HUDEP-2 (cell line): Measurements from ENCODE around the gene SPRR2G.
"Not testable (repeated sequence)": the region's sequence is repeated elsewhere in the genome, so short reads cannot be mapped to it uniquely, and the experiment has no call there.

Experiments
- DNase-seq, 76 experiments: peaks; one replicate each; lab custom pipeline; 2025; ENCODE audit not compliant: unreplicated experiment in 76 of 76; lab: John Stamatoyannopoulos, UW

SPRR2G gene

GRCh38 chr1:153150846-153151245, at the start of gene SPRR2G:
TSS of gene SPRR2G (minus strand) at chr1:153150890. CDS start at chr1:153150110, 780 bp downstream.
- DNase-seq = no peak

DNA sequence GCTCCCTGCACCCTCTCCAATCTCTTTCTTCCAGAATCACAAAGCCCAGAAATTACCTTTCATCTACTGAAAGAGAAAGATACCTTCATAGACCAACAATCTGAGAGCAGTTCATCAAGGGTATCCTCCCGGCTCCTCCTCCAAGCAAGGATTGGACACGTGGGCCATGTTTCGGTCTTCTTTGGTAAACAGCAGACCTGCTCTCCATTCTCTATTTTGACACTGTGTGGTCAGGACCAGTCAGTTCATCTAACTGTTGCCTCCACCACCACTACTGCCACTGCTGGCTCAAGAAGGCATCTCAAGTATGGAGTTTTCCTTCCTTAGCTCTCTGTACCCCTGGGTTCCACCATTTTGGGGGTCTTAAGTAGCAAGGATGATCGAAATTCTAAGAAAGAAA, 44.5 kb upstream of the SPRR2G start:
- no peak for DNase-seq

DNA sequence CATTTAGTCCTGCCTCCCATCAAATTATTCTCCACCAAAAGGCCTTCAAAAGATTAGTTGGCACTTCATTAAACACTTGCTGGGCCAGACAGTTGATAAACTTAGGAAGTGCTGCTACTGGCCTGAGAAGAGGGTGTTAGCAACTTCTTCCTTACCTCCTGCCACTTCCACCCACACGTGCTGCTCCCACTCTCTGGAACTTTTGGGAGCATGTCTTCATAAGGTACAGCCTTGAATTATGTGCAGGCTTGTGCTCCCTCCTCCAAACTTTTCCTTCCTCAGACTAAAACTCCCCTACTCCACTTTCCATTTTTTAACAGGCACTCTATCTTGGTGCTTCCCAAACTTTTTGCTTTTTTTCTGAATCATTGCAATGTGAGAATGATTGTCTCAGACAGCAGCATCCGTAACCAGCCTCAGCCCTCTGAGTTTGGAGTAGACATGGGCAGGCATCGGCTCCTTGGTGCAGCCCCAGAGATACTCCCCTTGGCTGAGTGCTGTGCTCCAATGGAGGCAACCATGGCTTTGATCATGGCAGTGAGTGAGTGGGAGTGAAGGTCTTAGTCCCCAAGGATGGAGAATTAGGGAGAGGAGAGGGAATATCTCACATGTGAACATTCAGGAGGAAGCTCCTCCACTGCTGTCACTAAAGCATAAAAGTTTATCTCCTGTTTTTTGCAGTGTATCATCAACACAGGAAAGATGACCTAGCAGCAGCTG, 43.8 kb upstream of the SPRR2G start:
- DNase-seq = no peak

- DNase-seq = peak in 27 of 76 experiments; percentile 2 to 36 (median 10)
These were observed 42.0 kb upstream of the SPRR2G start for GRCh38 chr1:153192697-153193096.

DNA sequence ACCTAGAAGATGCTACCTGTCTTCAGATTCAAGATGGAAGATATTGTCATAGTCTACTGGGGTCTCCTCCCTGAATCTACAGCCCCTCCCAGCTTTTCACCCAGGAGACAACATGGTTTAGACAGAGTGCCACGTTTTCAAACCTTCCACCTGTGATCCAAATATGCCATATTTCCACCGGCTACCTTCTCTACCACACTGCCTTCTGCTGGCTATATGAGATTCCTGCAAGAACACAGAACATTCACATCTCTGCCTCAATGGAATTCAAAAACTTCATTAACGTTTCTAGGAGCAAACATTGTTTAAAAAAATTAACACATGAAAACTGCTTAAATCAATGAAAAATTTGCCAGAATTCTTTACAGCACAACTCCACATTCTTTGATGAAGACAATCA, 39.7 kb upstream of the SPRR2G start:
- DNase-seq = peak in 17 of 76 experiments; percentile 3 to 41 (median 12)

GRCh38 chr1:153188301-153188700, 37.6 kb upstream of the SPRR2G start:
- DNase-seq = not testable (repeated sequence)

- peak in 3 of 76 experiments; percentile 8 to 9 (median 8) for DNase-seq
These were observed 29.9 kb upstream of the SPRR2G start for GRCh38 chr1:153180556-153180955.

- no peak for DNase-seq
These were observed 28.2 kb upstream of the SPRR2G start for GRCh38 chr1:153178922-153179321.

DNA sequence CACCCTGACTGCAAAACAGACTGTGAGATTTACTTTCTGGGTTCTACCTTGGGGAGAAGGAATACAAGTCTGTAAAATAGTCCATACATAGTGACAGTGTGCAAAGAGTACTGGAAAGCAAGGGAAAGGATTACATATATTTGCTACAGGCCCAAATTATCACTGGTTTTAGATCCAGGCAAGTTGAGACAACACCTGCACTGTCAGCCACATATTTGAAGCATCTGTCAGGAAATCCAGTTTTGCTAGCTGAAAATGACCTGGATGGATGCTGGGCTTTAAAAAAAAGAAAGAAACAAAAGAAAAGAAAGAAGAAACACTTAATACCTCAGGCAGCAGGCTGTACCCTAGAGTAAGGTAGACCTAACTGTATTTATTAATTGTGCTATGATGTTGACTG, 23.9 kb upstream of the SPRR2G start:
- no peak for DNase-seq

GRCh38 chr1:153168686-153169085, 18.0 kb upstream of the SPRR2G start:
- DNase-seq = no peak

DNA sequence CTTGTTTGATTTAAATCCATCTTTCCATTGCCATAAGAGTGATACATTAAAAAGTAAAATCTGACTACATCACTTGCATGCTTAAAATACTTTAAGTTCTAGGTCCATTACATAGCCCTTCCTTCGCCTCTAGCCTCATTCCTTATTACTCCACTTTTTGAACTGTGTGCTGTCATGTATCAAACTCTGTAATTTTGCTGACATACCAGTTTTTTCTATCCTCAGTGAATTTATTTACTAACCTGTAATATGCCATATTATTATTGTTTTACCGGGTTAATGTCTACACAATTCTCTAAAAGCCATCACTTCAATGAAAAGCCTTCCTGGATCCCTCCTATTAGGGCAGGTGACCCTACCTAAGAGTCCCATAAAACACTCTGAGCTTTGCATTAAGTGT, 4.9 kb upstream of the SPRR2G start:
- no peak for DNase-seq

GRCh38 chr1:153152481-153152880, 1.8 kb upstream of the SPRR2G start:
- DNase-seq = no peak

DNA sequence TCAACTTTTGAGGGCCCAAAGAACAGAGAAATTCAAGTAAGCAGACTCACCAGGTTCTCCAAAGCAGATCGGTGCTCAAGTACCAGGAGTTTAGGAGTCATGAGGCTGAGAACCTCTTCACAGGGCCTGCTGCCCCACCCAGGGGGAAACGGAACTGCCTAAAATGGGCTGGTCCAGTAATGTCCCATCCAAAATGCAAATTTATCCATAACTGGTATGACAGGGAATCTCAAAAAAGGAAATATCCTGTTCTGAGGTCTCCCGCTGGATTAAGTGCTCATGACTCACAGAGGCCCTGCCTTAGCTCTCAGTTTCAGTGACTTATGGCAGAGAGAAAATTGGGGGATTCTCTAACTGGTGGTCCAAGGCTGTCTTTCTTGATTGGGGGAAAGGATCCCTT, 9.3 kb downstream of the SPRR2G start:
- no peak for DNase-seq

- DNase-seq = no peak
These were observed 10.2 kb downstream of the SPRR2G start for GRCh38 chr1:153140484-153140883.

- no peak for DNase-seq
These were observed 16.9 kb downstream of the SPRR2G start for GRCh38 chr1:153133743-153134142.

DNA sequence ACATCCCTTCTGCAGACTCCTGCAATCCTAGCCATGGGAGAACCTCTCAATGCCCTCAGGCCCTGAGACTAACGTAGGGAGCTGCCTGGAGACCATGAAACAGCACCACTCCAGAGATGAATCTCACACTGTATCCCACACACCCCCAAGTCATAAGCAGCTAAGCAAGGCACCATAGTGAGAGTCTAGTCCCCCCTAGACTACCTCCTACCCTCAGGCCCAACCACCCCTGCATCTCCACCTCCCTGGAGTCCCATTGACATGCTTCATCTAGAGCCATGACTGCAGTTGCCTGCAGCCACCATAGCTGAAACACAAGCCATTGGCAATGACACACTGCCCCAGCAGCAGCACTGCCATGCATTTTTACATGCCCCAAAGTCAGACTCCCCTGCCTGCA, 17.4 kb downstream of the SPRR2G start:
- DNase-seq = no peak

GRCh38 chr1:153128688-153129087, 22.0 kb downstream of the SPRR2G start:
- not testable (repeated sequence) for DNase-seq

DNA sequence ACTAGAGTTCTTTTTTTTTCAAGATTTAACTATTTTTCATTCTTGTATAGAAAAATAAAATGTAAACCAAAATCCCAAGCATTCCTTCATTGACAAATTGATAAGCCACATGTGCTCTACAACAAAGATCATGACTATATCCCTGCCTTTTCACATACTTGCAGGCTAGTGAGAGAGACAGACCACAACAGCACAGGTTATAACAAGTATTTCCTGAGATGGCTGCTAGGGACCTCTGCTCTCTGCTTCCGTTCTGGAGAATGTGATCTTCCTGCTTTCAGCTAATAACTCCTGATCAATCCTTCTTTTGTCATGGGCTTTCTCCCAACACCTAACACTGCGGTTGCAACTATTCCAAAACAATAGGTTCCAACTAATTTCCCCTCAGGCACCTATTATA, 23.4 kb downstream of the SPRR2G start:
- DNase-seq = no peak

GRCh38 chr1:153125536-153125935, 25.2 kb downstream of the SPRR2G start:
- DNase-seq = no peak

DNA sequence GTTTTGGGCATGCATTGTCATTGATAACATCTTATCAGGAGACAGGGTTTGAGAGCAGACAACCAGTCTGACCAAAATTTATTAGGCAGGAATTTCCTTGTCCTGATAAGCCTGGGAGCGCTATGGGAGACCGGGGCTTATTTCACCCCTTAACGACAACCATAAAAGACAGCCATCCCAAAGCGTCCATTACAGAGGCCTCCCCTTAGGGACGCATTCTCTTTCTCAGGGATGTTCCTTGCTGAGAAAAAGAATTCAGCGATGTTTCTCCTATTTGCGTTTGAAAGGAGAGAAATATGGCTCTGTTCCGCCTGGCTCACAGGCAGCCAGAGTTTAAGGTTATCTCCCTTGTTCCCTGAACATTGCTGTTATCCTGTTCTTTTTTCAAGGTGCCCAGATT, 26.9 kb downstream of the SPRR2G start:
- not testable (repeated sequence) for DNase-seq

GRCh38 chr1:153122831-153123421, 27.8 kb downstream of the SPRR2G start:
- peak in 3 of 76 experiments; percentile 3 to 15 (median 5) for DNase-seq

- no peak for DNase-seq
These were observed 29.7 kb downstream of the SPRR2G start for GRCh38 chr1:153120945-153121344.
